H9 (cell line): ENCODE data around the gene PDE4B. TPM values are rescaled to one million over a fixed set of nuclear protein-coding genes. Genes with fewer than 3 reads are reported as not detected.

Experiments
- DNase-seq: peaks from one replicate; pipeline ENCODE4 v3.0.0-alpha.2; 2017
- H2AFZ ChIP-seq: one replicate; pipeline ENCODE4 v1.6.1; 2013; ENCODE audit warnings: mild to moderate bottlenecking, low read length, control low read depth, moderate library complexity
- H2AK5ac ChIP-seq: 2 replicates; pipeline ENCODE4 v1.6.1; 2013; ENCODE audit warnings: low read length, control low read depth, mixed read lengths; ENCODE audit not compliant: insufficient read length
- H2BK120ac ChIP-seq: one replicate; pipeline ENCODE4 v1.6.1; 2013; ENCODE audit warnings: low read depth, mild to moderate bottlenecking, low read length, control low read depth, inconsistent platforms; ENCODE audit not compliant: poor library complexity, severe bottlenecking
- H2BK12ac ChIP-seq: 2 replicates; pipeline ENCODE4 v1.6.1; 2013; ENCODE audit warnings: low read length, control low read depth, mixed read lengths, low read depth; ENCODE audit not compliant: insufficient read length
- H2BK15ac ChIP-seq: 2 replicates; pipeline ENCODE4 v1.6.1; 2013; ENCODE audit warnings: low read depth, low read length, control low read depth
- H2BK20ac ChIP-seq: one replicate; pipeline ENCODE4 v1.6.1; 2013; ENCODE audit warnings: low read depth, mild to moderate bottlenecking, low read length, control low read depth, inconsistent platforms; ENCODE audit not compliant: poor library complexity, severe bottlenecking
- H2BK5ac ChIP-seq: 2 replicates; pipeline ENCODE4 v1.6.1; 2013; ENCODE audit warnings: low read length, control low read depth, mixed read lengths; ENCODE audit not compliant: insufficient read length
- H3K14ac ChIP-seq: 2 replicates; pipeline ENCODE4 v1.6.1; 2013; ENCODE audit warnings: low read length, control low read depth; ENCODE audit not compliant: insufficient read depth
- H3K18ac ChIP-seq: 2 replicates; pipeline ENCODE4 v1.6.1; 2013; ENCODE audit warnings: low read depth, mild to moderate bottlenecking, mixed read lengths, low read length, control low read depth; ENCODE audit not compliant: insufficient read length
- H3K23ac ChIP-seq: 2 replicates; pipeline ENCODE4 v1.6.1; 2013; ENCODE audit warnings: low read length, control low read depth, mixed read lengths, low read depth; ENCODE audit not compliant: insufficient read length
- H3K23me2 ChIP-seq: 2 replicates; pipeline ENCODE4 v1.6.1; 2013; ENCODE audit warnings: low read depth, mild to moderate bottlenecking, mixed read lengths, low read length, control low read depth; ENCODE audit not compliant: insufficient read length, poor library complexity, severe bottlenecking
- H3K27ac ChIP-seq: 2 replicates; pipeline ENCODE4 v1.5.1; 2013; ENCODE audit warnings: low read length, control low read depth, mixed read lengths, low read depth; ENCODE audit not compliant: insufficient read length
- H3K27me3 ChIP-seq: 2 replicates; pipeline ENCODE4 v1.6.1; 2013; ENCODE audit warnings: low read length, control low read depth, inconsistent platforms; ENCODE audit not compliant: insufficient read depth
- H3K4ac ChIP-seq: 2 replicates; pipeline ENCODE4 v1.6.1; 2013; ENCODE audit warnings: low read depth, mild to moderate bottlenecking, control low read depth, inconsistent platforms, low read length, moderate library complexity
- H3K4me1 ChIP-seq: 2 replicates; pipeline ENCODE4 v1.6.1; 2013; ENCODE audit warnings: low read length, control low read depth, inconsistent platforms; ENCODE audit not compliant: insufficient read depth
- H3K4me2 ChIP-seq: 2 replicates; pipeline ENCODE4 v1.6.1; 2013; ENCODE audit warnings: low read length, control low read depth, mixed read lengths; ENCODE audit not compliant: insufficient read length, insufficient read depth
- H3K56ac ChIP-seq: 2 replicates; pipeline ENCODE4 v1.6.1; 2013; ENCODE audit warnings: low read depth, mild to moderate bottlenecking, mixed read lengths, low read length, control low read depth; ENCODE audit not compliant: insufficient read length
- H3K79me1 ChIP-seq: 2 replicates; pipeline ENCODE4 v1.6.1; 2013; ENCODE audit warnings: low read depth, mild to moderate bottlenecking, moderate library complexity, low read length, control low read depth, inconsistent platforms; ENCODE audit not compliant: insufficient read depth, poor library complexity, severe bottlenecking
- H3K79me2 ChIP-seq: 2 replicates; pipeline ENCODE4 v1.6.1; 2013; ENCODE audit warnings: low read length, control low read depth, inconsistent platforms; ENCODE audit not compliant: insufficient read depth
- H3K9ac ChIP-seq: 2 replicates; pipeline ENCODE4 v1.6.1; 2013; ENCODE audit warnings: low read length, control low read depth, mixed read lengths; ENCODE audit not compliant: insufficient read length; ENCODE audit errors: extremely low read depth
- H3K9me3 ChIP-seq: one replicate; pipeline ENCODE4 v1.6.1; 2013; ENCODE audit warnings: low read depth, low read length, inconsistent platforms; ENCODE audit not compliant: control insufficient read depth
- H3T11ph ChIP-seq: one replicate; pipeline ENCODE4 v1.6.1; 2013; ENCODE audit warnings: mild to moderate bottlenecking, low read length, control low read depth, inconsistent platforms
- H4K20me1 ChIP-seq: one replicate; pipeline ENCODE4 v1.6.1; 2013; ENCODE audit not compliant: control insufficient read depth, insufficient read length, insufficient read depth
- H4K5ac ChIP-seq: 2 replicates; pipeline ENCODE4 v1.6.1; 2013; ENCODE audit warnings: low read depth, mild to moderate bottlenecking, mixed read lengths, low read length, control low read depth; ENCODE audit not compliant: insufficient read length
- H4K8ac ChIP-seq: replicated peaks from 2 replicates; pipeline ENCODE4 v1.6.1; 2013; ENCODE audit warnings: low read length, control low read depth, mixed read lengths, low read depth; ENCODE audit not compliant: insufficient read length
- H4K91ac ChIP-seq: 2 replicates; pipeline ENCODE4 v1.6.1; 2013; ENCODE audit warnings: low read depth, mild to moderate bottlenecking, moderate library complexity, mixed read lengths, low read length, control low read depth; ENCODE audit not compliant: insufficient read length
- H3K27ac Mint-ChIP-seq, 3 experiments: 2 replicates in 2 of 3; 3 replicates in 1 of 3; pipeline ENCODE4 v1.8.0; 2020 to 2021; ENCODE audit warnings: mixed read lengths in 3 of 3, mild to moderate bottlenecking in 1 of 3, moderate library complexity in 1 of 3
- H3K27me3 Mint-ChIP-seq: 2 replicates; pipeline ENCODE4 v1.8.0; 2021; ENCODE audit warnings: low read depth, mild to moderate bottlenecking, moderate library complexity, mixed read lengths
- H3K36me3 Mint-ChIP-seq, 3 experiments: 2 replicates in 2 of 3; 3 replicates in 1 of 3; pipeline ENCODE4 v1.8.0; 2020 to 2021; ENCODE audit warnings: low read depth in 3 of 3, mixed read lengths in 3 of 3; ENCODE audit not compliant: insufficient read depth in 1 of 3
- H3K4me1 Mint-ChIP-seq, 2 experiments: 2 replicates each; pipeline ENCODE4 v1.8.0; 2020; ENCODE audit warnings: mixed read lengths in 2 of 2
- H3K4me3 Mint-ChIP-seq, 2 experiments: 2 replicates in 1 of 2; 3 replicates in 1 of 2; pipeline ENCODE4 v1.8.0; 2020 to 2021; ENCODE audit warnings: mild to moderate bottlenecking in 2 of 2, mixed read lengths in 2 of 2, moderate library complexity in 1 of 2
- H3K9me3 Mint-ChIP-seq, 2 experiments: 2 replicates in 1 of 2; 3 replicates in 1 of 2; pipeline ENCODE4 v1.8.0; 2020; ENCODE audit warnings: mild to moderate bottlenecking in 2 of 2, mixed read lengths in 2 of 2, moderate library complexity in 1 of 2
- CTCF ChIP-seq: fragments of 200-600 bp; sonication (generic); conservative IDR thresholded peaks from 3 replicates; pipeline ENCODE4 v1.8.0; 2021; ENCODE audit warnings: antibody characterized with exemption, mild to moderate bottlenecking
- WGBS: extraction: QIAGEN DNeasy Blood & Tissue Kit; methylation state at CpG from one replicate; pipeline ENCODE4 v1.1.7; 2013; ENCODE audit warnings: missing lambda C conversion rate, low lambda C conversion rate, mixed read lengths; ENCODE audit not compliant: insufficient read length; ENCODE audit errors: extremely low coverage; 5-methylcytosine and 5-hydroxymethylcytosine counted together
- total RNA-seq: library from RNA; stranded (reverse); gene quantifications from 2 replicates; pipeline ENCODE4 v1.2.1, GENCODE V29; 2021

The PDE4B gene
- total RNA-seq, 1 experiment from 2014 or later: 19.8 TPM

- Mint-ChIP-seq H3K9me3 (no peaks in the 10 kb centered on the region), H3K27ac (peak overlapping the region in 1 of 3 experiments; percentile 22; a peak in 1 of 7 replicates), H3K4me3 (no peak overlapping the region), H3K27me3 (no peaks in the 10 kb centered on the region), H3K36me3 (peaks cover 5 to 88% (median 7%) of the 10 kb centered on the region in 3 experiments; a peak in 4 of 7 replicates), H3K4me1 (no peaks in the 10 kb centered on the region)
- Histone ChIP-seq H2AFZ (no peak overlapping the region), H4K8ac (no peak overlapping the region), H3K79me1 (no peaks in the 10 kb centered on the region), H3K9me3 (no peaks in the 10 kb centered on the region), H4K91ac (no peak overlapping the region), H3K14ac (no peak overlapping the region), H3K9ac (no peak overlapping the region), H3K4ac (no peak overlapping the region), H4K5ac (no peak overlapping the region), H3K27ac (no peak overlapping the region), H3T11ph (no peak overlapping the region), H3K27me3 (no peaks in the 10 kb centered on the region), H3K4me1 (no peaks in the 10 kb centered on the region), H3K79me2 (no peaks in the 10 kb centered on the region), H2BK12ac (no peak overlapping the region), H3K23me2 (no peaks in the 10 kb centered on the region), H2AK5ac (no peak overlapping the region), H3K4me2 (no peak overlapping the region), H2BK20ac (no peak overlapping the region), H3K23ac (no peak overlapping the region), H2BK5ac (no peak overlapping the region), H4K20me1 (no peaks in the 10 kb centered on the region), H2BK120ac (no peak overlapping the region), H2BK15ac (no peak overlapping the region), H3K56ac (no peak overlapping the region), H3K18ac (no peak overlapping the region)
- no peak for DNase-seq
- no peak for TF ChIP-seq CTCF
- WGBS: no CpG with 5 or more reads among the region's 3 CpGs
Observed at GRCh38 chr1:66365635-66366034, 572.9 kb downstream of the PDE4B start.
